H9 (cell line): Measurements from ENCODE around the gene IFIT1. TPM values are rescaled to one million over a fixed set of nuclear protein-coding genes. Genes with fewer than 3 reads are reported as not detected.

ENCODE experiments used
- DNase-seq: peaks from one replicate; pipeline ENCODE4 v3.0.0-alpha.2; 2017
- H2AFZ ChIP-seq: one replicate; pipeline ENCODE4 v1.6.1; 2013; ENCODE audit warnings: mild to moderate bottlenecking, low read length, control low read depth, moderate library complexity
- H2AK5ac ChIP-seq: 2 replicates; pipeline ENCODE4 v1.6.1; 2013; ENCODE audit warnings: low read length, control low read depth, mixed read lengths; ENCODE audit not compliant: insufficient read length
- H2BK120ac ChIP-seq: one replicate; pipeline ENCODE4 v1.6.1; 2013; ENCODE audit warnings: low read depth, mild to moderate bottlenecking, low read length, control low read depth, inconsistent platforms; ENCODE audit not compliant: poor library complexity, severe bottlenecking
- H2BK12ac ChIP-seq: 2 replicates; pipeline ENCODE4 v1.6.1; 2013; ENCODE audit warnings: low read length, control low read depth, mixed read lengths, low read depth; ENCODE audit not compliant: insufficient read length
- H2BK15ac ChIP-seq: 2 replicates; pipeline ENCODE4 v1.6.1; 2013; ENCODE audit warnings: low read depth, low read length, control low read depth
- H2BK20ac ChIP-seq: one replicate; pipeline ENCODE4 v1.6.1; 2013; ENCODE audit warnings: low read depth, mild to moderate bottlenecking, low read length, control low read depth, inconsistent platforms; ENCODE audit not compliant: poor library complexity, severe bottlenecking
- H2BK5ac ChIP-seq: 2 replicates; pipeline ENCODE4 v1.6.1; 2013; ENCODE audit warnings: low read length, control low read depth, mixed read lengths; ENCODE audit not compliant: insufficient read length
- H3K14ac ChIP-seq: 2 replicates; pipeline ENCODE4 v1.6.1; 2013; ENCODE audit warnings: low read length, control low read depth; ENCODE audit not compliant: insufficient read depth
- H3K18ac ChIP-seq: 2 replicates; pipeline ENCODE4 v1.6.1; 2013; ENCODE audit warnings: low read depth, mild to moderate bottlenecking, mixed read lengths, low read length, control low read depth; ENCODE audit not compliant: insufficient read length
- H3K23ac ChIP-seq: 2 replicates; pipeline ENCODE4 v1.6.1; 2013; ENCODE audit warnings: low read length, control low read depth, mixed read lengths, low read depth; ENCODE audit not compliant: insufficient read length
- H3K23me2 ChIP-seq: 2 replicates; pipeline ENCODE4 v1.6.1; 2013; ENCODE audit warnings: low read depth, mild to moderate bottlenecking, mixed read lengths, low read length, control low read depth; ENCODE audit not compliant: insufficient read length, poor library complexity, severe bottlenecking
- H3K27ac ChIP-seq: 2 replicates; pipeline ENCODE4 v1.5.1; 2013; ENCODE audit warnings: low read length, control low read depth, mixed read lengths, low read depth; ENCODE audit not compliant: insufficient read length
- H3K27me3 ChIP-seq: 2 replicates; pipeline ENCODE4 v1.6.1; 2013; ENCODE audit warnings: low read length, control low read depth, inconsistent platforms; ENCODE audit not compliant: insufficient read depth
- H3K4ac ChIP-seq: 2 replicates; pipeline ENCODE4 v1.6.1; 2013; ENCODE audit warnings: low read depth, mild to moderate bottlenecking, control low read depth, inconsistent platforms, low read length, moderate library complexity
- H3K4me1 ChIP-seq: 2 replicates; pipeline ENCODE4 v1.6.1; 2013; ENCODE audit warnings: low read length, control low read depth, inconsistent platforms; ENCODE audit not compliant: insufficient read depth
- H3K4me2 ChIP-seq: 2 replicates; pipeline ENCODE4 v1.6.1; 2013; ENCODE audit warnings: low read length, control low read depth, mixed read lengths; ENCODE audit not compliant: insufficient read length, insufficient read depth
- H3K56ac ChIP-seq: 2 replicates; pipeline ENCODE4 v1.6.1; 2013; ENCODE audit warnings: low read depth, mild to moderate bottlenecking, mixed read lengths, low read length, control low read depth; ENCODE audit not compliant: insufficient read length
- H3K79me1 ChIP-seq: 2 replicates; pipeline ENCODE4 v1.6.1; 2013; ENCODE audit warnings: low read depth, mild to moderate bottlenecking, moderate library complexity, low read length, control low read depth, inconsistent platforms; ENCODE audit not compliant: insufficient read depth, poor library complexity, severe bottlenecking
- H3K79me2 ChIP-seq: 2 replicates; pipeline ENCODE4 v1.6.1; 2013; ENCODE audit warnings: low read length, control low read depth, inconsistent platforms; ENCODE audit not compliant: insufficient read depth
- H3K9ac ChIP-seq: 2 replicates; pipeline ENCODE4 v1.6.1; 2013; ENCODE audit warnings: low read length, control low read depth, mixed read lengths; ENCODE audit not compliant: insufficient read length; ENCODE audit errors: extremely low read depth
- H3K9me3 ChIP-seq: one replicate; pipeline ENCODE4 v1.6.1; 2013; ENCODE audit warnings: low read depth, low read length, inconsistent platforms; ENCODE audit not compliant: control insufficient read depth
- H3T11ph ChIP-seq: one replicate; pipeline ENCODE4 v1.6.1; 2013; ENCODE audit warnings: mild to moderate bottlenecking, low read length, control low read depth, inconsistent platforms
- H4K20me1 ChIP-seq: one replicate; pipeline ENCODE4 v1.6.1; 2013; ENCODE audit not compliant: control insufficient read depth, insufficient read length, insufficient read depth
- H4K5ac ChIP-seq: 2 replicates; pipeline ENCODE4 v1.6.1; 2013; ENCODE audit warnings: low read depth, mild to moderate bottlenecking, mixed read lengths, low read length, control low read depth; ENCODE audit not compliant: insufficient read length
- H4K8ac ChIP-seq: replicated peaks from 2 replicates; pipeline ENCODE4 v1.6.1; 2013; ENCODE audit warnings: low read length, control low read depth, mixed read lengths, low read depth; ENCODE audit not compliant: insufficient read length
- H4K91ac ChIP-seq: 2 replicates; pipeline ENCODE4 v1.6.1; 2013; ENCODE audit warnings: low read depth, mild to moderate bottlenecking, moderate library complexity, mixed read lengths, low read length, control low read depth; ENCODE audit not compliant: insufficient read length
- H3K27ac Mint-ChIP-seq, 3 experiments: 2 replicates in 2 of 3; 3 replicates in 1 of 3; pipeline ENCODE4 v1.8.0; 2020 to 2021; ENCODE audit warnings: mixed read lengths in 3 of 3, mild to moderate bottlenecking in 1 of 3, moderate library complexity in 1 of 3
- H3K27me3 Mint-ChIP-seq: 2 replicates; pipeline ENCODE4 v1.8.0; 2021; ENCODE audit warnings: low read depth, mild to moderate bottlenecking, moderate library complexity, mixed read lengths
- H3K36me3 Mint-ChIP-seq, 3 experiments: 2 replicates in 2 of 3; 3 replicates in 1 of 3; pipeline ENCODE4 v1.8.0; 2020 to 2021; ENCODE audit warnings: low read depth in 3 of 3, mixed read lengths in 3 of 3; ENCODE audit not compliant: insufficient read depth in 1 of 3
- H3K4me1 Mint-ChIP-seq, 2 experiments: 2 replicates each; pipeline ENCODE4 v1.8.0; 2020; ENCODE audit warnings: mixed read lengths in 2 of 2
- H3K4me3 Mint-ChIP-seq, 2 experiments: 2 replicates in 1 of 2; 3 replicates in 1 of 2; pipeline ENCODE4 v1.8.0; 2020 to 2021; ENCODE audit warnings: mild to moderate bottlenecking in 2 of 2, mixed read lengths in 2 of 2, moderate library complexity in 1 of 2
- H3K9me3 Mint-ChIP-seq, 2 experiments: 2 replicates in 1 of 2; 3 replicates in 1 of 2; pipeline ENCODE4 v1.8.0; 2020; ENCODE audit warnings: mild to moderate bottlenecking in 2 of 2, mixed read lengths in 2 of 2, moderate library complexity in 1 of 2
- CTCF ChIP-seq: fragments of 200-600 bp; sonication (generic); conservative IDR thresholded peaks from 3 replicates; pipeline ENCODE4 v1.8.0; 2021; ENCODE audit warnings: antibody characterized with exemption, mild to moderate bottlenecking
- WGBS: extraction: QIAGEN DNeasy Blood & Tissue Kit; methylation state at CpG from one replicate; pipeline ENCODE4 v1.1.7; 2013; ENCODE audit warnings: missing lambda C conversion rate, low lambda C conversion rate, mixed read lengths; ENCODE audit not compliant: insufficient read length; ENCODE audit errors: extremely low coverage; 5-methylcytosine and 5-hydroxymethylcytosine counted together
- total RNA-seq: library from RNA; stranded (reverse); gene quantifications from 2 replicates; pipeline ENCODE4 v1.2.1, GENCODE V29; 2021

Gene IFIT1
- total RNA-seq, 1 experiment from 2014 or later, result 1.2 TPM

- Mint-ChIP-seq H3K4me3 (no peak overlapping the region), H3K4me1 (peaks cover 50 to 53% of the 10 kb centered on the region in 2 experiments), H3K27me3 (no peaks in the 10 kb centered on the region), H3K27ac (peak overlapping the region; percentile 51 to 83 (median 59); a peak in 5 of 7 replicates), H3K9me3 (peaks cover 2 to 12% of the 10 kb centered on the region in 2 experiments; a peak in 3 of 5 replicates), H3K36me3 (peaks cover 0 to 10% (median 9%) of the 10 kb centered on the region in 3 experiments; a peak in 5 of 7 replicates)
- TF ChIP-seq CTCF, result no peak
- no peak overlapping the region for H4K8ac ChIP-seq
- H3K27ac ChIP-seq, result no peak overlapping the region
- H3K23me2 ChIP-seq, result no peaks in the 10 kb centered on the region
- no peak overlapping the region for H2AK5ac ChIP-seq
- H3T11ph ChIP-seq, result no peak overlapping the region
- H3K9me3 ChIP-seq, result no peaks in the 10 kb centered on the region
- no peak overlapping the region for H4K5ac ChIP-seq
- H3K18ac ChIP-seq, result no peak overlapping the region
- no CpG with 5 or more reads among the region's 1 CpG for WGBS
- H3K4me2 ChIP-seq, result no peak overlapping the region
- no peaks in the 10 kb centered on the region for H3K79me2 ChIP-seq
- H3K14ac ChIP-seq, result no peak overlapping the region
- peak overlapping the region; percentile 72 for H2AFZ ChIP-seq
- H2BK15ac ChIP-seq, result no peak overlapping the region
- no peak overlapping the region for H3K23ac ChIP-seq
- H2BK5ac ChIP-seq, result no peak overlapping the region
- no peak for DNase-seq
- no peaks in the 10 kb centered on the region for H4K20me1 ChIP-seq
- no peaks in the 10 kb centered on the region for H3K27me3 ChIP-seq
- peaks cover 19% of the 10 kb centered on the region for H3K4me1 ChIP-seq
- no peak overlapping the region for H4K91ac ChIP-seq
- H2BK120ac ChIP-seq, result no peak overlapping the region
- H2BK12ac ChIP-seq, result no peak overlapping the region
- H2BK20ac ChIP-seq, result no peak overlapping the region
- no peaks in the 10 kb centered on the region for H3K79me1 ChIP-seq
- no peak overlapping the region for H3K9ac ChIP-seq
- H3K56ac ChIP-seq, result no peak overlapping the region
- H3K4ac ChIP-seq, result no peak overlapping the region
Observed at GRCh38 chr10:89351412-89351779, 41.0 kb upstream of the IFIT1 start.
